ENCODE measurements around the gene DHX35.

GRCh38 chr20:39067526-39068216 is 105.5 kb downstream of the DHX35 start:
- TF ChIP-seq, protein P1, sequence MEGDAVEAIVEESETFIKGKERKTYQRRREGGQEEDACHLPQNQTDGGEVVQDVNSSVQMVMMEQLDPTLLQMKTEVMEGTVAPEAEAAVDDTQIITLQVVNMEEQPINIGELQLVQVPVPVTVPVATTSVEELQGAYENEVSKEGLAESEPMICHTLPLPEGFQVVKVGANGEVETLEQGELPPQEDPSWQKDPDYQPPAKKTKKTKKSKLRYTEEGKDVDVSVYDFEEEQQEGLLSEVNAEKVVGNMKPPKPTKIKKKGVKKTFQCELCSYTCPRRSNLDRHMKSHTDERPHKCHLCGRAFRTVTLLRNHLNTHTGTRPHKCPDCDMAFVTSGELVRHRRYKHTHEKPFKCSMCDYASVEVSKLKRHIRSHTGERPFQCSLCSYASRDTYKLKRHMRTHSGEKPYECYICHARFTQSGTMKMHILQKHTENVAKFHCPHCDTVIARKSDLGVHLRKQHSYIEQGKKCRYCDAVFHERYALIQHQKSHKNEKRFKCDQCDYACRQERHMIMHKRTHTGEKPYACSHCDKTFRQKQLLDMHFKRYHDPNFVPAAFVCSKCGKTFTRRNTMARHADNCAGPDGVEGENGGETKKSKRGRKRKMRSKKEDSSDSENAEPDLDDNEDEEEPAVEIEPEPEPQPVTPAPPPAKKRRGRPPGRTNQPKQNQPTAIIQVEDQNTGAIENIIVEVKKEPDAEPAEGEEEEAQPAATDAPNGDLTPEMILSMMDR (IDR thresholded peaks at IDR 0.05), result no peak
- TF ChIP-seq POLR2A (IDR thresholded peaks at IDR 0.05), result no peak
